H9 (cell line): ENCODE results near the gene IGSF3. TPM values are rescaled to one million over a fixed set of nuclear protein-coding genes. Genes with fewer than 3 reads are reported as not detected.

Experiments used
- DNase-seq: peaks from one replicate; pipeline ENCODE4 v3.0.0-alpha.2; 2017
- H2AFZ ChIP-seq: one replicate; pipeline ENCODE4 v1.6.1; 2013; ENCODE audit warnings: mild to moderate bottlenecking, low read length, control low read depth, moderate library complexity
- H2AK5ac ChIP-seq: 2 replicates; pipeline ENCODE4 v1.6.1; 2013; ENCODE audit warnings: low read length, control low read depth, mixed read lengths; ENCODE audit not compliant: insufficient read length
- H2BK120ac ChIP-seq: one replicate; pipeline ENCODE4 v1.6.1; 2013; ENCODE audit warnings: low read depth, mild to moderate bottlenecking, low read length, control low read depth, inconsistent platforms; ENCODE audit not compliant: poor library complexity, severe bottlenecking
- H2BK12ac ChIP-seq: 2 replicates; pipeline ENCODE4 v1.6.1; 2013; ENCODE audit warnings: low read length, control low read depth, mixed read lengths, low read depth; ENCODE audit not compliant: insufficient read length
- H2BK15ac ChIP-seq: 2 replicates; pipeline ENCODE4 v1.6.1; 2013; ENCODE audit warnings: low read depth, low read length, control low read depth
- H2BK20ac ChIP-seq: one replicate; pipeline ENCODE4 v1.6.1; 2013; ENCODE audit warnings: low read depth, mild to moderate bottlenecking, low read length, control low read depth, inconsistent platforms; ENCODE audit not compliant: poor library complexity, severe bottlenecking
- H2BK5ac ChIP-seq: 2 replicates; pipeline ENCODE4 v1.6.1; 2013; ENCODE audit warnings: low read length, control low read depth, mixed read lengths; ENCODE audit not compliant: insufficient read length
- H3K14ac ChIP-seq: 2 replicates; pipeline ENCODE4 v1.6.1; 2013; ENCODE audit warnings: low read length, control low read depth; ENCODE audit not compliant: insufficient read depth
- H3K18ac ChIP-seq: 2 replicates; pipeline ENCODE4 v1.6.1; 2013; ENCODE audit warnings: low read depth, mild to moderate bottlenecking, mixed read lengths, low read length, control low read depth; ENCODE audit not compliant: insufficient read length
- H3K23ac ChIP-seq: 2 replicates; pipeline ENCODE4 v1.6.1; 2013; ENCODE audit warnings: low read length, control low read depth, mixed read lengths, low read depth; ENCODE audit not compliant: insufficient read length
- H3K23me2 ChIP-seq: 2 replicates; pipeline ENCODE4 v1.6.1; 2013; ENCODE audit warnings: low read depth, mild to moderate bottlenecking, mixed read lengths, low read length, control low read depth; ENCODE audit not compliant: insufficient read length, poor library complexity, severe bottlenecking
- H3K27ac ChIP-seq: 2 replicates; pipeline ENCODE4 v1.5.1; 2013; ENCODE audit warnings: low read length, control low read depth, mixed read lengths, low read depth; ENCODE audit not compliant: insufficient read length
- H3K27me3 ChIP-seq: 2 replicates; pipeline ENCODE4 v1.6.1; 2013; ENCODE audit warnings: low read length, control low read depth, inconsistent platforms; ENCODE audit not compliant: insufficient read depth
- H3K4ac ChIP-seq: 2 replicates; pipeline ENCODE4 v1.6.1; 2013; ENCODE audit warnings: low read depth, mild to moderate bottlenecking, control low read depth, inconsistent platforms, low read length, moderate library complexity
- H3K4me1 ChIP-seq: 2 replicates; pipeline ENCODE4 v1.6.1; 2013; ENCODE audit warnings: low read length, control low read depth, inconsistent platforms; ENCODE audit not compliant: insufficient read depth
- H3K4me2 ChIP-seq: 2 replicates; pipeline ENCODE4 v1.6.1; 2013; ENCODE audit warnings: low read length, control low read depth, mixed read lengths; ENCODE audit not compliant: insufficient read length, insufficient read depth
- H3K56ac ChIP-seq: 2 replicates; pipeline ENCODE4 v1.6.1; 2013; ENCODE audit warnings: low read depth, mild to moderate bottlenecking, mixed read lengths, low read length, control low read depth; ENCODE audit not compliant: insufficient read length
- H3K79me1 ChIP-seq: 2 replicates; pipeline ENCODE4 v1.6.1; 2013; ENCODE audit warnings: low read depth, mild to moderate bottlenecking, moderate library complexity, low read length, control low read depth, inconsistent platforms; ENCODE audit not compliant: insufficient read depth, poor library complexity, severe bottlenecking
- H3K79me2 ChIP-seq: 2 replicates; pipeline ENCODE4 v1.6.1; 2013; ENCODE audit warnings: low read length, control low read depth, inconsistent platforms; ENCODE audit not compliant: insufficient read depth
- H3K9ac ChIP-seq: 2 replicates; pipeline ENCODE4 v1.6.1; 2013; ENCODE audit warnings: low read length, control low read depth, mixed read lengths; ENCODE audit not compliant: insufficient read length; ENCODE audit errors: extremely low read depth
- H3K9me3 ChIP-seq: one replicate; pipeline ENCODE4 v1.6.1; 2013; ENCODE audit warnings: low read depth, low read length, inconsistent platforms; ENCODE audit not compliant: control insufficient read depth
- H3T11ph ChIP-seq: one replicate; pipeline ENCODE4 v1.6.1; 2013; ENCODE audit warnings: mild to moderate bottlenecking, low read length, control low read depth, inconsistent platforms
- H4K20me1 ChIP-seq: one replicate; pipeline ENCODE4 v1.6.1; 2013; ENCODE audit not compliant: control insufficient read depth, insufficient read length, insufficient read depth
- H4K5ac ChIP-seq: 2 replicates; pipeline ENCODE4 v1.6.1; 2013; ENCODE audit warnings: low read depth, mild to moderate bottlenecking, mixed read lengths, low read length, control low read depth; ENCODE audit not compliant: insufficient read length
- H4K8ac ChIP-seq: replicated peaks from 2 replicates; pipeline ENCODE4 v1.6.1; 2013; ENCODE audit warnings: low read length, control low read depth, mixed read lengths, low read depth; ENCODE audit not compliant: insufficient read length
- H4K91ac ChIP-seq: 2 replicates; pipeline ENCODE4 v1.6.1; 2013; ENCODE audit warnings: low read depth, mild to moderate bottlenecking, moderate library complexity, mixed read lengths, low read length, control low read depth; ENCODE audit not compliant: insufficient read length
- H3K27ac Mint-ChIP-seq, 3 experiments: 2 replicates in 2 of 3; 3 replicates in 1 of 3; pipeline ENCODE4 v1.8.0; 2020 to 2021; ENCODE audit warnings: mixed read lengths in 3 of 3, mild to moderate bottlenecking in 1 of 3, moderate library complexity in 1 of 3
- H3K27me3 Mint-ChIP-seq: 2 replicates; pipeline ENCODE4 v1.8.0; 2021; ENCODE audit warnings: low read depth, mild to moderate bottlenecking, moderate library complexity, mixed read lengths
- H3K36me3 Mint-ChIP-seq, 3 experiments: 2 replicates in 2 of 3; 3 replicates in 1 of 3; pipeline ENCODE4 v1.8.0; 2020 to 2021; ENCODE audit warnings: low read depth in 3 of 3, mixed read lengths in 3 of 3; ENCODE audit not compliant: insufficient read depth in 1 of 3
- H3K4me1 Mint-ChIP-seq, 2 experiments: 2 replicates each; pipeline ENCODE4 v1.8.0; 2020; ENCODE audit warnings: mixed read lengths in 2 of 2
- H3K4me3 Mint-ChIP-seq, 2 experiments: 2 replicates in 1 of 2; 3 replicates in 1 of 2; pipeline ENCODE4 v1.8.0; 2020 to 2021; ENCODE audit warnings: mild to moderate bottlenecking in 2 of 2, mixed read lengths in 2 of 2, moderate library complexity in 1 of 2
- H3K9me3 Mint-ChIP-seq, 2 experiments: 2 replicates in 1 of 2; 3 replicates in 1 of 2; pipeline ENCODE4 v1.8.0; 2020; ENCODE audit warnings: mild to moderate bottlenecking in 2 of 2, mixed read lengths in 2 of 2, moderate library complexity in 1 of 2
- CTCF ChIP-seq: fragments of 200-600 bp; sonication (generic); conservative IDR thresholded peaks from 3 replicates; pipeline ENCODE4 v1.8.0; 2021; ENCODE audit warnings: antibody characterized with exemption, mild to moderate bottlenecking
- WGBS: extraction: QIAGEN DNeasy Blood & Tissue Kit; methylation state at CpG from one replicate; pipeline ENCODE4 v1.1.7; 2013; ENCODE audit warnings: missing lambda C conversion rate, low lambda C conversion rate, mixed read lengths; ENCODE audit not compliant: insufficient read length; ENCODE audit errors: extremely low coverage; 5-methylcytosine and 5-hydroxymethylcytosine counted together
- total RNA-seq: library from RNA; stranded (reverse); gene quantifications from 2 replicates; pipeline ENCODE4 v1.2.1, GENCODE V29; 2021

The IGSF3 gene
- total RNA-seq, 1 experiment from 2014 or later, result 19.1 TPM

DNA sequence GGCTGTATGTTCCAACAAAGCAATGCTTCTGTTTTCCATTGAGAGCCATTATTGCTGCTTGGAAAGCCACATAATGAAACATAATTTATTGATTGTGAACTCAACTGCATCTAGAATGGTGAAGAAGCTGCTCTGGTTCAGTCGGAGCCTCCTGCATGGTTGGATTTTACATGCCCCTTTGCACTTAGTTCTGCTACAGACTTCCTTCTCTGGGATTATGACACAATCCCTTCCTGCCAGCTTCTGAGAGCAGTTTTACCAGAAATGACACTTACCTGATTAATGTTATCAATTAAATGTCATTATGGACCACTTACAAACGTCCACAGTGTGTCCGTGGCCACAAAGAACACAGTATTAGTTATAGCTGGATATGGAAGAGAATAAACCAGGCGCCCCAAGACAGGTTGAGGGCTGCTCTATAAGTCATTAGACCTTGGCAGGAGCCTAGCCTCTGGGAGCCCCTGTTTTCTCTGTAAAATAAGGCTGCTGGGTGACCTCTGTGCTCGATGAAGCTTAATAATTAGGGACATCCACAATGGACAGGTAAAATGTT, 89.7 kb downstream of the IGSF3 start:
- no peak overlapping the region for H3K14ac ChIP-seq
- H2BK12ac ChIP-seq, result no peak overlapping the region
- WGBS, result no CpG with 5 or more reads among the region's 5 CpGs

More for the DNA sequence above, 89.7 kb downstream of the IGSF3 start:
- H4K5ac ChIP-seq, result no peak overlapping the region
- no peak overlapping the region for H3K9ac ChIP-seq
- H3K27ac Mint-ChIP-seq, result no peak overlapping the region; a peak in 1 of 7 replicates
- peaks cover 5 to 9% of the 10 kb centered on the region in 2 experiments for H3K4me1 Mint-ChIP-seq
- no peak for TF ChIP-seq CTCF
- H3K4me2 ChIP-seq, result no peak overlapping the region
- H3K56ac ChIP-seq, result no peak overlapping the region
- no peak overlapping the region for H2BK15ac ChIP-seq
- no peak overlapping the region for H3K18ac ChIP-seq
- no peaks in the 10 kb centered on the region for H3K9me3 ChIP-seq
- no peak for DNase-seq
- peaks cover 0 to 6% (median 0%) of the 10 kb centered on the region in 3 experiments; a peak in 4 of 7 replicates for H3K36me3 Mint-ChIP-seq
- H2BK5ac ChIP-seq, result no peak overlapping the region
- no peak overlapping the region for H4K91ac ChIP-seq
- no peak overlapping the region for H4K8ac ChIP-seq
- H2BK20ac ChIP-seq, result no peak overlapping the region
- no peak overlapping the region for H2AFZ ChIP-seq
- no peaks in the 10 kb centered on the region for H3K23me2 ChIP-seq
- no peaks in the 10 kb centered on the region for H3K79me2 ChIP-seq
- H3K9me3 Mint-ChIP-seq, result no peaks in the 10 kb centered on the region
- peaks cover 3% of the 10 kb centered on the region; the same call in 1 of the 2 replicates for H3K27me3 Mint-ChIP-seq
- H2BK120ac ChIP-seq, result no peak overlapping the region
- H3K27ac ChIP-seq, result no peak overlapping the region
- H2AK5ac ChIP-seq, result no peak overlapping the region
- H3K79me1 ChIP-seq, result no peaks in the 10 kb centered on the region
- H3K27me3 ChIP-seq, result no peaks in the 10 kb centered on the region
- H4K20me1 ChIP-seq, result no peaks in the 10 kb centered on the region
- H3T11ph ChIP-seq, result no peak overlapping the region
- H3K4me3 Mint-ChIP-seq, result no peak overlapping the region
- no peak overlapping the region for H3K4ac ChIP-seq
- no peak overlapping the region for H3K23ac ChIP-seq
- H3K4me1 ChIP-seq, result no peaks in the 10 kb centered on the region
